ENCODE results near the gene KCNK3. TPM values are rescaled to one million over a fixed set of nuclear protein-coding genes. Genes with fewer than 3 reads are reported as not detected.

KCNK3 gene
- total and polyA plus RNA-seq, 2 of the 13 experiments (the other 11 are each of a cell fraction or from before 2014, with no cell fraction given): not detected

DNA sequence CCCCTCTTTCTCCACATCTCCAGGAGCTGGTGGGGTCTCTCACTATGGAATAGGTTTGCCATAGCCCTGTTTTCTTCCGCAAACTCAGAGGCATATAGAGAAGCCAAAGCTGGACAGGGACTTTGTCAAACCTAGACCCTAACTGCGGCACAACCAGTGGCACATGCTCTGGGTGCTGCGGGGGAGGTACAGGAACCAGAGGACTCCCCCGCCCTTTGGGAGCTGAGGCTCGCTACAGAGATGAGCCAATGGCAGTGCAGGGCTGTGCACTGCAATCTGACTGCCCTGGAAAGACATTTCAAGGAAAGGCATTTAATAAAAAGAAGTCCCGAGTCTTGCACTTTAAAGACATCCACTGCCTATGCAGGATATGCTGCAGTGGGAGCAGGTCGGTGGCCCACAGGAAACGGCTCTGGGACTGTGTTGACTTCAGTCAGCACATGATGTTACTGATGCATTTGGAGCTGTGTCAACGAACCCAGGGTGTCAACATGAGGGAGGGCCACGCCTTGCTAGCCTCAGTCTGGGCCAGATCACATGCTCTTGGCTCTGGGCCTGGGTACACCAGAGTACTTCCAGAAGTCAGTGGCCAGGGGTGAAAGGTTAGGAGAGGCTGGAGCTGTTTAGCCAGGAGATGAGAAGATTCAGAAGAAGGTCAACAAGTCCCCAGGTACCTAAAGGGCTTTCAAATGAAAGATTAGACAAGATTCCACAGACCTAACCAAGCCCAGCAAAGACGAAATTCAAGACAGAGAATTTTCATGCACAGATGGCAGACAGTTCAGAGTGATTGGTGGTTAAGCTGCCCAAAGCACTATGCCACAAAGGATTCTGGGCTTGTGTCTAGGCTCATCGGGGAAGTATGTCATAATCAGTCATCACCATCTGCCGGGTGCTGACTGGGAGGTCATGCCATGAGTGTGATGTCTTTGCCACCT is 79.8 kb downstream of the KCNK3 start (continued):
- peak; percentile 50; the same call in 1 of the 2 replicates for TF ChIP-seq ZBTB20 (CRISPR knock-in tag; IDR thresholded peaks at IDR 0.05; ENCODE audit: borderline replicate concordance, low read depth)
- 0 out of 2 replicates have a peak, but pooled peaks have one; percentile 36 for TF ChIP-seq HOXA5 (CRISPR knock-in tag; IDR thresholded peaks at IDR 0.05)
- TF ChIP-seq, protein P1, sequence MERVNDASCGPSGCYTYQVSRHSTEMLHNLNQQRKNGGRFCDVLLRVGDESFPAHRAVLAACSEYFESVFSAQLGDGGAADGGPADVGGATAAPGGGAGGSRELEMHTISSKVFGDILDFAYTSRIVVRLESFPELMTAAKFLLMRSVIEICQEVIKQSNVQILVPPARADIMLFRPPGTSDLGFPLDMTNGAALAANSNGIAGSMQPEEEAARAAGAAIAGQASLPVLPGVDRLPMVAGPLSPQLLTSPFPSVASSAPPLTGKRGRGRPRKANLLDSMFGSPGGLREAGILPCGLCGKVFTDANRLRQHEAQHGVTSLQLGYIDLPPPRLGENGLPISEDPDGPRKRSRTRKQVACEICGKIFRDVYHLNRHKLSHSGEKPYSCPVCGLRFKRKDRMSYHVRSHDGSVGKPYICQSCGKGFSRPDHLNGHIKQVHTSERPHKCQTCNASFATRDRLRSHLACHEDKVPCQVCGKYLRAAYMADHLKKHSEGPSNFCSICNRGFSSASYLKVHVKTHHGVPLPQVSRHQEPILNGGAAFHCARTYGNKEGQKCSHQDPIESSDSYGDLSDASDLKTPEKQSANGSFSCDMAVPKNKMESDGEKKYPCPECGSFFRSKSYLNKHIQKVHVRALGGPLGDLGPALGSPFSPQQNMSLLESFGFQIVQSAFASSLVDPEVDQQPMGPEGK (CRISPR knock-in tag; IDR thresholded peaks at IDR 0.05): no peak
- TF ChIP-seq ZNF746 (CRISPR knock-in tag; IDR thresholded peaks at IDR 0.05): no peak
- no peak for TF ChIP-seq MTA3 (CRISPR knock-in tag; IDR thresholded peaks at IDR 0.05)
- TF ChIP-seq TAF15 (IDR thresholded peaks at IDR 0.05; ENCODE audit: low read depth, low read length, poor library complexity, severe bottlenecking): no peak
- TF ChIP-seq ISX (CRISPR knock-in tag; conservative IDR thresholded peaks at IDR 0.05): no peak
- TF ChIP-seq, protein P2, sequence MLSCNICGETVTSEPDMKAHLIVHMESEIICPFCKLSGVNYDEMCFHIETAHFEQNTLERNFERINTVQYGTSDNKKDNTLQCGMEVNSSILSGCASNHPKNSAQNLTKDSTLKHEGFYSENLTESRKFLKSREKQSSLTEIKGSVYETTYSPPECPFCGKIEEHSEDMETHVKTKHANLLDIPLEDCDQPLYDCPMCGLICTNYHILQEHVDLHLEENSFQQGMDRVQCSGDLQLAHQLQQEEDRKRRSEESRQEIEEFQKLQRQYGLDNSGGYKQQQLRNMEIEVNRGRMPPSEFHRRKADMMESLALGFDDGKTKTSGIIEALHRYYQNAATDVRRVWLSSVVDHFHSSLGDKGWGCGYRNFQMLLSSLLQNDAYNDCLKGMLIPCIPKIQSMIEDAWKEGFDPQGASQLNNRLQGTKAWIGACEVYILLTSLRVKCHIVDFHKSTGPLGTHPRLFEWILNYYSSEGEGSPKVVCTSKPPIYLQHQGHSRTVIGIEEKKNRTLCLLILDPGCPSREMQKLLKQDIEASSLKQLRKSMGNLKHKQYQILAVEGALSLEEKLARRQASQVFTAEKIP (CRISPR knock-in tag; IDR thresholded peaks at IDR 0.05; ENCODE audit: borderline replicate concordance): no peak
- no peak for TF ChIP-seq ZNF34 (CRISPR knock-in tag; IDR thresholded peaks at IDR 0.05; ENCODE audit: borderline replicate concordance)
- peak; percentile 68; the same call in 1 of the 2 replicates for TF ChIP-seq HMG20A (CRISPR knock-in tag; IDR thresholded peaks at IDR 0.05; ENCODE audit: borderline replicate concordance)
- TF ChIP-seq PITX1 (CRISPR knock-in tag; IDR thresholded peaks at IDR 0.05): 0 out of 2 replicates have a peak, but pooled peaks have one; percentile 35
- TF ChIP-seq ZNF737 (CRISPR knock-in tag; IDR thresholded peaks at IDR 0.05; ENCODE audit: borderline replicate concordance): no peak
- TF ChIP-seq, protein P3, sequence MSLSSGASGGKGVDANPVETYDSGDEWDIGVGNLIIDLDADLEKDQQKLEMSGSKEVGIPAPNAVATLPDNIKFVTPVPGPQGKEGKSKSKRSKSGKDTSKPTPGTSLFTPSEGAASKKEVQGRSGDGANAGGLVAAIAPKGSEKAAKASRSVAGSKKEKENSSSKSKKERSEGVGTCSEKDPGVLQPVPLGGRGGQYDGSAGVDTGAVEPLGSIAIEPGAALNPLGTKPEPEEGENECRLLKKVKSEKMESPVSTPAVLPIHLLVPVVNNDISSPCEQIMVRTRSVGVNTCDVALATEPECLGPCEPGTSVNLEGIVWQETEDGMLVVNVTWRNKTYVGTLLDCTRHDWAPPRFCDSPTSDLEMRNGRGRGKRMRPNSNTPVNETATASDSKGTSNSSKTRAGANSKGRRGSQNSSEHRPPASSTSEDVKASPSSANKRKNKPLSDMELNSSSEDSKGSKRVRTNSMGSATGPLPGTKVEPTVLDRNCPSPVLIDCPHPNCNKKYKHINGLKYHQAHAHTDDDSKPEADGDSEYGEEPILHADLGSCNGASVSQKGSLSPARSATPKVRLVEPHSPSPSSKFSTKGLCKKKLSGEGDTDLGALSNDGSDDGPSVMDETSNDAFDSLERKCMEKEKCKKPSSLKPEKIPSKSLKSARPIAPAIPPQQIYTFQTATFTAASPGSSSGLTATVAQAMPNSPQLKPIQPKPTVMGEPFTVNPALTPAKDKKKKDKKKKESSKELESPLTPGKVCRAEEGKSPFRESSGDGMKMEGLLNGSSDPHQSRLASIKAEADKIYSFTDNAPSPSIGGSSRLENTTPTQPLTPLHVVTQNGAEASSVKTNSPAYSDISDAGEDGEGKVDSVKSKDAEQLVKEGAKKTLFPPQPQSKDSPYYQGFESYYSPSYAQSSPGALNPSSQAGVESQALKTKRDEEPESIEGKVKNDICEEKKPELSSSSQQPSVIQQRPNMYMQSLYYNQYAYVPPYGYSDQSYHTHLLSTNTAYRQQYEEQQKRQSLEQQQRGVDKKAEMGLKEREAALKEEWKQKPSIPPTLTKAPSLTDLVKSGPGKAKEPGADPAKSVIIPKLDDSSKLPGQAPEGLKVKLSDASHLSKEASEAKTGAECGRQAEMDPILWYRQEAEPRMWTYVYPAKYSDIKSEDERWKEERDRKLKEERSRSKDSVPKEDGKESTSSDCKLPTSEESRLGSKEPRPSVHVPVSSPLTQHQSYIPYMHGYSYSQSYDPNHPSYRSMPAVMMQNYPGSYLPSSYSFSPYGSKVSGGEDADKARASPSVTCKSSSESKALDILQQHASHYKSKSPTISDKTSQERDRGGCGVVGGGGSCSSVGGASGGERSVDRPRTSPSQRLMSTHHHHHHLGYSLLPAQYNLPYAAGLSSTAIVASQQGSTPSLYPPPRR (CRISPR knock-in tag; IDR thresholded peaks at IDR 0.05; ENCODE audit: borderline replicate concordance): no peak; the same call in 1 of the 2 replicates
- TF ChIP-seq, protein P4, sequence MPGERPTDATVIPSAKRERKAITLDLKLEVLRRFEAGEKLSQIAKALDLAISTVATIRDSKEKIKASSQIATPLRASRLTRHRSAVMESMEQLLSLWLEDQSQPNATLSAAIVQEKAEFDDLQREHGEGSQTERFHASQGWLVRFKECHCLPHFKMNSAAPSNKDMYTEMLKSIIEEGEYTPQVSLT (CRISPR knock-in tag; IDR thresholded peaks at IDR 0.05; ENCODE audit: borderline replicate concordance, low read depth): no peak
- TF ChIP-seq SP140L (CRISPR knock-in tag; IDR thresholded peaks at IDR 0.05; ENCODE audit: borderline replicate concordance): no peak
- TF ChIP-seq, protein P5, sequence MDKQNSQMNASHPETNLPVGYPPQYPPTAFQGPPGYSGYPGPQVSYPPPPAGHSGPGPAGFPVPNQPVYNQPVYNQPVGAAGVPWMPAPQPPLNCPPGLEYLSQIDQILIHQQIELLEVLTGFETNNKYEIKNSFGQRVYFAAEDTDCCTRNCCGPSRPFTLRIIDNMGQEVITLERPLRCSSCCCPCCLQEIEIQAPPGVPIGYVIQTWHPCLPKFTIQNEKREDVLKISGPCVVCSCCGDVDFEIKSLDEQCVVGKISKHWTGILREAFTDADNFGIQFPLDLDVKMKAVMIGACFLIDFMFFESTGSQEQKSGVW (CRISPR knock-in tag; IDR thresholded peaks at IDR 0.05; ENCODE audit: borderline replicate concordance): no peak
- no peak for TF ChIP-seq ZBTB42 (CRISPR knock-in tag; IDR thresholded peaks at IDR 0.05)
- TF ChIP-seq MAFK (conservative IDR thresholded peaks at IDR 0.05 in 1 of 2, IDR thresholded peaks at IDR 0.05 in 1 of 2; ENCODE audit: low read length in 2 of 2): no peak

All from HepG2 (cell line).